ENCODE measurements around the gene PARVB. TPM values are rescaled to one million over a fixed set of nuclear protein-coding genes. Genes with fewer than 3 reads are reported as not detected.

Gene PARVB
- total RNA-seq, 1 experiment from 2014 or later = 35.3 TPM

- no TSS peak for BruUV-seq (replicated peaks)
- Histone ChIP-seq H3K4me2 (no peak overlapping the region), H3K9me2 (ENCODE audit: insufficient read depth) (no peaks in the 10 kb centered on the region), H3K4me1 (replicated peaks; ENCODE audit: insufficient read depth) (no peaks in the 10 kb centered on the region), H3F3A (ENCODE audit: insufficient read depth, low read depth) (no peaks in the 10 kb centered on the region), H3K36me3 (ENCODE audit: low read depth) (no peaks in the 10 kb centered on the region), H3K9me3 (ENCODE audit: insufficient read depth, low read depth) (no peaks in the 10 kb centered on the region), H3K79me2 (ENCODE audit: low read depth) (no peaks in the 10 kb centered on the region), H3K27me3 (ENCODE audit: insufficient read depth, low read depth) (no peaks in the 10 kb centered on the region), H3K27ac (no peak overlapping the region), H3K4me3 (no peak overlapping the region), H4K20me1 (ENCODE audit: insufficient read depth) (0 out of 2 replicates have a peak, but pooled peaks cover 4% of the 10 kb centered on the region), H2AFZ (no peak overlapping the region)
- TF ChIP-seq EZH2 (IDR thresholded peaks at IDR 0.05; ENCODE audit: low read depth) (no peak), CTCF (conservative IDR thresholded peaks at IDR 0.05) (no peak)
- intact Hi-C loops (cut with micrococcal nuclease; ENCODE audit: unreplicated experiment) = no loop called here
- POLR2A ChIA-PET (ENCODE audit: unreplicated experiment) = no interaction called here
- DNase-seq = no peak
- CTCF ChIA-PET = no interaction called here
Measured at GRCh38 chr22:44159811-44160210, 135.7 kb downstream of the PARVB start.

GRCh38 chr22:44160421-44160820 lies 136.3 kb downstream of the PARVB start:
- Histone ChIP-seq H3K27me3 (ENCODE audit: insufficient read depth, low read depth) (no peaks in the 10 kb centered on the region), H3K27ac (no peak overlapping the region), H3K4me1 (replicated peaks; ENCODE audit: insufficient read depth) (no peaks in the 10 kb centered on the region), H3K9me3 (ENCODE audit: insufficient read depth, low read depth) (no peaks in the 10 kb centered on the region), H3K79me2 (ENCODE audit: low read depth) (no peaks in the 10 kb centered on the region), H3K4me2 (no peak overlapping the region), H3K9me2 (ENCODE audit: insufficient read depth) (no peaks in the 10 kb centered on the region), H2AFZ (no peak overlapping the region), H3K36me3 (ENCODE audit: low read depth) (no peaks in the 10 kb centered on the region), H3F3A (ENCODE audit: insufficient read depth, low read depth) (no peaks in the 10 kb centered on the region), H3K4me3 (no peak overlapping the region), H4K20me1 (ENCODE audit: insufficient read depth) (0 out of 2 replicates have a peak, but pooled peaks cover 4% of the 10 kb centered on the region)
- DNase-seq = no peak
- BruUV-seq (replicated peaks) = no TSS peak
- intact Hi-C loops (cut with micrococcal nuclease; ENCODE audit: unreplicated experiment) = no loop called here
- TF ChIP-seq CTCF (conservative IDR thresholded peaks at IDR 0.05) (no peak), EZH2 (IDR thresholded peaks at IDR 0.05; ENCODE audit: low read depth) (no peak)
- ChIA-PET POLR2A (ENCODE audit: unreplicated experiment) (no interaction called here), CTCF (no interaction called here)

GRCh38 chr22:44161673-44162072 lies 137.6 kb downstream of the PARVB start:
- Histone ChIP-seq H3K4me2 (no peak overlapping the region), H4K20me1 (ENCODE audit: insufficient read depth) (0 out of 2 replicates have a peak, but pooled peaks cover 4% of the 10 kb centered on the region), H3K27me3 (ENCODE audit: insufficient read depth, low read depth) (no peaks in the 10 kb centered on the region), H3K9me2 (ENCODE audit: insufficient read depth) (no peaks in the 10 kb centered on the region), H2AFZ (no peak overlapping the region), H3K27ac (no peak overlapping the region), H3K36me3 (ENCODE audit: low read depth) (no peaks in the 10 kb centered on the region), H3K4me1 (replicated peaks; ENCODE audit: insufficient read depth) (no peaks in the 10 kb centered on the region), H3K9me3 (ENCODE audit: insufficient read depth, low read depth) (no peaks in the 10 kb centered on the region), H3K4me3 (no peak overlapping the region), H3F3A (ENCODE audit: insufficient read depth, low read depth) (no peaks in the 10 kb centered on the region), H3K79me2 (ENCODE audit: low read depth) (no peaks in the 10 kb centered on the region)
- intact Hi-C loops (cut with micrococcal nuclease; ENCODE audit: unreplicated experiment) = no loop called here
- POLR2A ChIA-PET (ENCODE audit: unreplicated experiment) = no interaction called here
- CTCF ChIA-PET = no interaction called here
- TF ChIP-seq CTCF (conservative IDR thresholded peaks at IDR 0.05) (no peak), EZH2 (IDR thresholded peaks at IDR 0.05; ENCODE audit: low read depth) (no peak)
- no peak for DNase-seq
- BruUV-seq (replicated peaks) = no TSS peak
